LNCAP (cell line): ENCODE results near the gene AGAP2.

Experiments used
- TF ChIP-seq, protein P1 (sequence below): fragments of 450-650 bp; IDR thresholded peaks from 2 replicates; pipeline ENCODE4 v1.5.1; 2017; ENCODE audit warnings: mild to moderate bottlenecking

The AGAP2 gene

GRCh38 chr12:57772429-57773322 lies 34.1 kb upstream of the AGAP2 start, which contains the start of gene EEF1AKMT3:
TSS of gene EEF1AKMT3 (plus strand) at chr12:57772614. CDS start at chr12:57772725, 111 bp downstream.
- TF ChIP-seq, protein P1, sequence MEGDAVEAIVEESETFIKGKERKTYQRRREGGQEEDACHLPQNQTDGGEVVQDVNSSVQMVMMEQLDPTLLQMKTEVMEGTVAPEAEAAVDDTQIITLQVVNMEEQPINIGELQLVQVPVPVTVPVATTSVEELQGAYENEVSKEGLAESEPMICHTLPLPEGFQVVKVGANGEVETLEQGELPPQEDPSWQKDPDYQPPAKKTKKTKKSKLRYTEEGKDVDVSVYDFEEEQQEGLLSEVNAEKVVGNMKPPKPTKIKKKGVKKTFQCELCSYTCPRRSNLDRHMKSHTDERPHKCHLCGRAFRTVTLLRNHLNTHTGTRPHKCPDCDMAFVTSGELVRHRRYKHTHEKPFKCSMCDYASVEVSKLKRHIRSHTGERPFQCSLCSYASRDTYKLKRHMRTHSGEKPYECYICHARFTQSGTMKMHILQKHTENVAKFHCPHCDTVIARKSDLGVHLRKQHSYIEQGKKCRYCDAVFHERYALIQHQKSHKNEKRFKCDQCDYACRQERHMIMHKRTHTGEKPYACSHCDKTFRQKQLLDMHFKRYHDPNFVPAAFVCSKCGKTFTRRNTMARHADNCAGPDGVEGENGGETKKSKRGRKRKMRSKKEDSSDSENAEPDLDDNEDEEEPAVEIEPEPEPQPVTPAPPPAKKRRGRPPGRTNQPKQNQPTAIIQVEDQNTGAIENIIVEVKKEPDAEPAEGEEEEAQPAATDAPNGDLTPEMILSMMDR, result no peak

DNA sequence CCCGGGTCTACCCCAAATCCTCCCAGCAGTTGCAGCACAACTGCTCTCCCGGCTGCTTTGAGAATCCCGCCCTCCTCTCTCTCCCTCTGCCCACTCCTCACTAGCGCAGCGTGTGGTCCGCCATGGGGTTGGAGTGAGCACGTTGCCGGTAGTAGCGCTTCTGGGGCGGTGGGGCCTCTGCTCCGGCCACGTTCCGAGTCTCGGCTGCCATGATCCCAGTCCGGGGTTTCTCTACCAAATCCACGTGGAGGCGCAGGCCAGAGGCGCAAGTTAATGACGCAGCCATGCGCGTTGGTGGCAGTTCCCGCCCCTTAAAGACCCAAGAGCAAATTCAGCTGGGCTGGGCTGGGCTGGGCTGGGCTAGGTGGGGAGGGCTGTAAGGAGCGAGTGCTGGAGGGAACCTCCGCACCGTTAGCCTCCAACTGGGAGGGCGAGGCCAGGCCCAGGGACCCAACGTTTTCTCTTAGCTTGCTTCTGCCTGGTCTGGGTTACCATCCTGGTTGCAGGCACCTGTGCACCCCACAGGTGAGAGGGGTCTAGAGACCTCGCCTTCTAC lies 33.4 kb upstream of the AGAP2 start, which contains the start of gene METTL1:
Gene METTL1 (minus strand): TSS at position 233 of the 556 bp plus-strand sequence. CDS start 22 bp downstream, at position 211.
- TF ChIP-seq, protein P1, result no peak

GRCh38 chr12:57771236-57771872 lies 32.8 kb upstream of the AGAP2 start:
- TF ChIP-seq, protein P1, result no peak

DNA sequence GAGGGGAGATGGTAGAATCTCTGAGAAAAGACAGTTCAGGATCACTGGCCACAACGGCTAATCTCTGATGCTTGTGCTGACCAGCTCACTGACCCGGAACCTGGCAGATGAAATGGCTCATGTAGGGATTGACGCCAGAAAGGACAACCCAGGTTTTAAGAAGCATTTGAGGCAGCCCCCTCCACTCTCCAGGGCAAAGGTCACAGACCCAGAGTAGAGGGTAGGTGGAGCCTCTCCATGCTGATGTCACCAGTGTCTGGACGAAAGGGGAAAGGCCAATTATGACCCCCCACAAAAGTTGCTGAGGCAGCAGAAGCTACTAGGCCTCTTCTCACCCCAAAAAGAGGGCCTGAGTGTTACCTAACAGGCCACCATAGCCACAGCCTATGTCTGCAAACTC lies 32.2 kb upstream of the AGAP2 start:
- TF ChIP-seq, protein P1, result no peak

DNA sequence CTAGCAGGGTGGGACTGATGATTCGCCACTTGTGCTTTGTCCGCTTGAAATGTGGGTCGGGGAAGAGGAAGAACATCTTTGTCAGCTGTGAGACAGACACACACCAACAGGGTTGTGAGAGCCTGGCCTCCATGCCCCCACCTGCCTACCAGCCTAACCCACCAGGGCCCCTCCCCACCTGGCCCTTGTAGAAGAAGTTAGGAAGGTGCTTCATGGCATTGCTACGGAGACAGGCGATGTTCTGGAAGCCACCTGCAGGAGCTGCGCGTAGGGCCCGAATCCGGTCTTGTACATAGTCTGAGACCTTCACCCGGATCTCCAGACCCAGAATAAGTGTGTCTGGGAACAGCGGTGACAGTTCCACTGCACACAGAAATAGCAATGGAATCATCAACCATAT lies 31.1 kb upstream of the AGAP2 start:
- TF ChIP-seq, protein P1, result no peak

- TF ChIP-seq, protein P1, result no peak
These were observed 29.3 kb upstream of the AGAP2 start for GRCh38 chr12:57767876-57768275.

DNA sequence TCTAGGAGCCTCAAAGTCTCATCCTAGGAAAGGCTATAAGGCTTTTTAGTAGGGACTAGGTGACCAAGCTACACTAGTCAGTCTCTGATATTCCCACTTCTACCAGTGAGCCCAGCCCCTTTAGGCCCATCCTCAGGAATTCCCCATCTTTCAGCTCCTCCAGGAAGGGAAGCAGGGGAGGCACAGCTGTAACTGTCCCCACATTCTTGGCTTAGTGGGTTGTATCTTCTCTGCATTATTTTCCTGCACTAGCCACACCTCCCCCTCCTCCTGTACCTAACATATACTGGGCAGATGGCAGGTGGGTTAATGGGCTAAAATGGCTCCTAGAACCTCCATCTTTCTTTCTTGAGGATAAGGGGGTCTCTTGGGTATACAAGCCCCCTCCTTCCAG lies 28.8 kb upstream of the AGAP2 start:
- TF ChIP-seq, protein P1, result no peak
